HAP-1 (cell line): ENCODE measurements around the gene DRAXIN.
A peak's percentile ranks its signal among the peaks of the same experiment; 100 is the strongest.

ENCODE experiments used
- DNase-seq, 2 experiments: peaks; one replicate each; pipeline ENCODE4 v3.0.0-alpha.2; 2016 to 2020; ENCODE audit warnings: low spot score in 2 of 2
- H3K27me3 ChIP-seq: fragments of 250-450 bp; sonication (Bioruptor Pico); 2 replicates; pipeline ENCODE4 v1.5.1; 2020; ENCODE audit warnings: low read depth, mild to moderate bottlenecking, moderate library complexity
- H3K36me3 ChIP-seq: fragments of 250-450 bp; sonication (Bioruptor Pico); replicated peaks from 2 replicates; pipeline ENCODE4 v1.5.1; 2020; ENCODE audit warnings: mild to moderate bottlenecking
- H3K4me1 ChIP-seq: fragments of 250-450 bp; sonication (Bioruptor Pico); 2 replicates; pipeline ENCODE4 v1.5.1; 2020; ENCODE audit warnings: mild to moderate bottlenecking
- H3K4me3 ChIP-seq: fragments of 250-450 bp; sonication (Bioruptor Pico); 2 replicates; pipeline ENCODE4 v1.5.1; 2020; ENCODE audit warnings: mild to moderate bottlenecking, moderate library complexity
- H3K9me3 ChIP-seq: fragments of 250-450 bp; sonication (Bioruptor Pico); 2 replicates; pipeline ENCODE4 v1.5.1; 2020; ENCODE audit warnings: mild to moderate bottlenecking, moderate library complexity
- in situ Hi-C: fragments of 300-500 bp; cut with MboI; formaldehyde crosslinking; loops from 3 replicates; pipeline ENCODE4 v1.14.3; 2020; ENCODE audit warnings: low sequenced_read_pairs, inconsistent platforms, mixed read lengths

The DRAXIN gene

DNA sequence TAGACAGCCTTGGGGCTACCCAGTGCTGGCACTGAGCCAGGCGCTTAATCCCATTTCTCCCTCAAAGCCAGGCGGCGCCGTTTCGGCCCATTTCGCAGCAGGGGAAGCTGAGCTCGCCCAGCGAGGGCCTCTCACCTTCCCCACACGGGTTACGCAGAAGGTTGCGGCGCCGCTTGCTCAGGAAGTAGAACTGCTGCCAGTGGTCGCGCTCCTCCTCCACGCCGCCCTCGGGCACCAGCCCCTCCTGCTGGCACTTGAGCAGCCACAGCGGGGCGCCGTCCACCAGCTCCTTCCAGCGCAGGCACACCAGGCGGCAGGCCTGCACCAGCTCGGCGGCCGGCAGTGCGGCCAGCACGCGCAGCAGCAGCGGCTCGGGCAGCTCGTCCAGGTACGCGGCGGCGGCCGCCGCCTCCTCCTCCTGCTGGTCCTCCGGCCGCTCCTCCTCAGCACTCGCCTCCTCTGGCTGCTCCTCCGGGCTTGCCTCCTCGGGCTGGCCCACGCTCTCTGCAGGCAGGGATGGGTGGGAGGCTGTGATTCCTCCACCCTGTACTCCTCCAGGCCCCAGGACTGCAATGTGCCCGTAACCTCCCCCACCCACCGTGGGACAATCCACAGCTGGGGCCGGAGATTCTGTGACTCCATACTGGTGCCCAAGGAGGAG lies 41.0 kb upstream of the DRAXIN start:
- H3K9me3 ChIP-seq = no peaks in the 10 kb centered on the region
- H3K36me3 ChIP-seq = no peaks in the 10 kb centered on the region
- peaks cover 12% of the 10 kb centered on the region for H3K4me1 ChIP-seq
- peak overlapping the region; percentile 10 for H3K4me3 ChIP-seq
- in situ Hi-C loops = no loop called here
- DNase-seq = peak; percentile 67 to 90
- no peaks in the 10 kb centered on the region for H3K27me3 ChIP-seq

DNA sequence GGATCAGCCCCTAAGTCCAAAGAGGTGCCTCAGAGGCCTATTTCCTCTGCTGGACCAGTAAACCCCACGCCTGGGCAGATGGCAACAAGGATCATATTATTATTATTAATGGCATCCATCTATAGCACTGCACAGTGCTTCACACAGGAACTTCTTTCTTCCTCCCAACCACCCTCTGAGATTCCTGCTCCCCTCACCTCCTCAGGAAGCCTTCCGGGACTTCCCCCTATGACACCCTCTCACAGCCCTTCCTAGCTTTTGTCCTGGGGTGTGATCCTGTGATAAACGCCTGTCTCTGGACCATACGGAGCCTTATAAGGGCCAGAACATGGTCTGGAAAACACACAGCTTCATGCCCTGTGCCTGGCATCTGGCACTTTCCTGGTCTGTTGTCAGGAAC lies 40.5 kb upstream of the DRAXIN start:
- H3K27me3 ChIP-seq = no peaks in the 10 kb centered on the region
- no peak overlapping the region for H3K4me3 ChIP-seq
- no peaks in the 10 kb centered on the region; the same call in 1 of the 2 replicates for H3K36me3 ChIP-seq
- no peak for DNase-seq
- in situ Hi-C loops = no loop called here
- no peaks in the 10 kb centered on the region for H3K9me3 ChIP-seq
- peaks cover 12% of the 10 kb centered on the region for H3K4me1 ChIP-seq

DNA sequence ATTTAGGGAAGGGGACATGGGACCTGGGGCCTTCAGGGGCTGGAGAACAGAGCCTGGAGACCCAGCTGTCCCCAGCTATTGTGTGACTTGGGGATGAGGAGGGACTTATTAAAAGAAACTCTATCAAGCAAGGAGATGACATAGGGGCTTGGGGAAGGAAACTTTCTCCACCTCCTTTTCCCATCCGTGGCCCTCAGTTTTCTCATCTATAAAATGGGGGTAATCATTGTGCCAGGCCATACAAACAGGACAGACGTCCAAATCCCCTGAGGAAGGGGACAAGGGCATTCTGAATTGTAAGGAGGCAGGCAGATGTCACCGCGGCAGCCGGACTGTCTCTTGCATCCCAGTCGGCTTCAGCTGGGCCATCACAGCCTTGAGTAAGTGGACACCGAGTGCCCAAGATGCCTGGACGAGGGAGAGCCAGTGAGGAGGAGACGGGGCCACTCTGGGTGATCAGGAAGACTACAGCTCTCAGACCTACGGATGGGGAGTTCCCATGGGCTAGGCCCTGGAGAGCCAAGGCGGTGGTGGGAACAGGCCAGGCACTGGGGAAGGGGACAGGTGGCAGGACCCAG lies 39.2 kb upstream of the DRAXIN start:
- Histone ChIP-seq H3K4me3 (no peak overlapping the region), H3K27me3 (no peaks in the 10 kb centered on the region), H3K36me3 (peaks cover 8% of the 10 kb centered on the region), H3K4me1 (peaks cover 12% of the 10 kb centered on the region), H3K9me3 (no peaks in the 10 kb centered on the region)
- no peak for DNase-seq
- in situ Hi-C loops = no loop called here

DNA sequence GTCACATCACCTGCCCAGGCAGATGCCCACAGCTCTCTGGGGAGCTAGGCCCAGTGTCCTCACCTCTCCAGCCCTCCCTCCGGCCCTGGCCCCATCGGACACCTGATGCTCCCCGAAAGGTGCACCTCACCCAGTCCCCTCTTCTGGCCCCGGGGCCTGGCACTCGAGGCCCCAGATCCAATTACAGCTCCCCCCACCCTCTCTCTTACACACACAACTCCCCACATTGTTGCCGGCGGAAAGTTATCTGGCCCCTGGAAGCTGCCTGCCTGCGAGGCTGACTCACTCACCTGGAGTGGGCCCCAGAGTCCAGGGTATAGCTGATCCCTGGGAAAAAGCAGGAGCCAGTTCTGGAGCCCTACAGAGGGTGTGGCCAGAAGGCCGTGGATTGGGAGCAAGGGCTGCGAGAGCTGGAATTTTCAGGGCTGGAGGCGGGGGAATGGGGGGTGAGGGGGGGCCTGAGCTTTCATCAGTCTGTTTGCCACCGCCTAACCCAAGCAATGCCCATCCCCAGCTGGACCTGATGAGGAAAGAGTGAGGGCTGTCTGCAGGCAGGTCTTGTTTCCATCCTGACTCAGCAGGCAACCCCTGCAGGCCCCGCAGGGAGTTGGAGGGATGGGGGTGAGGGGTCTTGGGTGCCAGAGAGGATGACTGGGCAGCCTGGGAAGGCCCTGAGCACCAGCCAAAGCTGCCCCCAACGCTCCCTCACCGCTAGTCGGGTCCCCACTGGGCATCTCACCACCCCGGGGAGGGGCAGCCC lies 38.2 kb upstream of the DRAXIN start:
- in situ Hi-C loops = no loop called here

DNA sequence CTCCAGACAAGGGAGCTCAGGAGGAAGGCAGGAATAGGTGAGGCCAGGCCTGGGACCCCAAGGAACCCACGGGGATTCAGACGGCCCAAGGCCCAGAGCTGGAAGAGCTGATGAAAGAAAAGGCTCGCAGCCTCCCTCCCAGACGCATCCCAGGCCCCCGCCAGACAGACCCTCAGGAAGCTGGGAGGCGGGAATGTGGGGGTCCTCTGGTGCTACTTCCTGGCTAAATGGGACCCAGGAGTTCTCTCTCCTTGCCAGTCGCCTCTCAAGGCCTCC lies 37.7 kb upstream of the DRAXIN start:
- Histone ChIP-seq H3K36me3 (peaks cover 17% of the 10 kb centered on the region), H3K9me3 (no peaks in the 10 kb centered on the region), H3K4me3 (peak overlapping the region; percentile 55), H3K27me3 (no peaks in the 10 kb centered on the region), H3K4me1 (peaks cover 12% of the 10 kb centered on the region)
- no peak for DNase-seq
- in situ Hi-C loops = no loop called here

More for the DNA sequence above, 38.2 kb upstream of the DRAXIN start:
- Histone ChIP-seq H3K9me3 (no peaks in the 10 kb centered on the region), H3K4me1 (peaks cover 12% of the 10 kb centered on the region), H3K36me3 (peaks cover 17% of the 10 kb centered on the region), H3K4me3 (peak overlapping the region; percentile 55), H3K27me3 (no peaks in the 10 kb centered on the region)
- no peak for DNase-seq

DNA sequence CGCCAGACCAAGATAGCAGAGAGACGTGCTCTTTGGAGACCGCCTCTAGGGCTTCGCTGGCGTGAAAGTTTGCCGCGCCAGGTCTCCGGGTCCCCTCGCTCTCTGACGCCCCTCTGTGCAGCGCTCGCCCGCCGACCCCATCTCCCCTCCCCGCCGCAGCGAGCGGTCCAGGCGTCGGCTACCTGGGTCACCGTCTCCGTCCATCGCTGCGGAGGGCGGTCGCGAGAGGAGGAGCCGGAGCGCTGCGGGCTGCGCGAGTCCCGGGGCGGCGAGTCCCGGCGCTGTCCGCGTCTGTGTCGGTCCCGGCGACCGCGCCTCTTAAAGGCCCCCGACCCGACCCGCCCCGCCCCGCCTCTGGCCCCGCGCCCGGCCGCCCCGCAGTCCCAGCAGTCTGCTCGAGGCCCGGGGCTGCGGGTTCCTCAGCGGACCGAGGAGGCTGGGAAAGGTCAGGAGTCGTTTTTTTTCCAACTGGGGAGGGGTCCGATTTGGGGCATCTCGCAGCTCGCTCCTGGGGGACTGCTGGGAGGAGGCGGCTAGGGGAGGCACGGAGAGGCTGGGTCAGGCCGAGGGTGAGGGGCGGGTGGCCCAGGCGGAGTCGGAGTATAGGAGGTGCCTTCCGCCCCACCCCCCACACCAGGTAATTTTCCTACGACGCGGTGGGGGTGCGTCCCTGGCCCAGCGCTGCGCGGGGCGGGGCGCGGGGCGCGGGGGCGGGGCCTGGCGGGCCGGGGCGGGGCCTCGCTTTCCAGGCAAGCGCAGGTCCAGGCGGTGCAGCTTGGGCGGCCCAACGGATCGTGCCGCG lies 37.2 kb upstream of the DRAXIN start, which contains the start of the genes FBXO2 and FBXO44:
FBXO2 (minus strand) TSS at position 293 of the 802 bp plus-strand sequence; CDS start at position 204, 89 bp downstream.
FBXO44 (plus strand) TSS at position 741 of the 802 bp plus-strand sequence. CDS start 959 bp downstream, outside the sequence.
- no peaks in the 10 kb centered on the region for H3K27me3 ChIP-seq
- in situ Hi-C loops = no loop called here
- peak within 1 kb of the TSS; percentile 55 for H3K4me3 ChIP-seq
- no peaks in the 10 kb centered on the region for H3K9me3 ChIP-seq
- peak; percentile 36 to 85 for DNase-seq
- peaks cover 17% of the 10 kb centered on the region for H3K36me3 ChIP-seq
- H3K4me1 ChIP-seq = peaks cover 12% of the 10 kb centered on the region

DNA sequence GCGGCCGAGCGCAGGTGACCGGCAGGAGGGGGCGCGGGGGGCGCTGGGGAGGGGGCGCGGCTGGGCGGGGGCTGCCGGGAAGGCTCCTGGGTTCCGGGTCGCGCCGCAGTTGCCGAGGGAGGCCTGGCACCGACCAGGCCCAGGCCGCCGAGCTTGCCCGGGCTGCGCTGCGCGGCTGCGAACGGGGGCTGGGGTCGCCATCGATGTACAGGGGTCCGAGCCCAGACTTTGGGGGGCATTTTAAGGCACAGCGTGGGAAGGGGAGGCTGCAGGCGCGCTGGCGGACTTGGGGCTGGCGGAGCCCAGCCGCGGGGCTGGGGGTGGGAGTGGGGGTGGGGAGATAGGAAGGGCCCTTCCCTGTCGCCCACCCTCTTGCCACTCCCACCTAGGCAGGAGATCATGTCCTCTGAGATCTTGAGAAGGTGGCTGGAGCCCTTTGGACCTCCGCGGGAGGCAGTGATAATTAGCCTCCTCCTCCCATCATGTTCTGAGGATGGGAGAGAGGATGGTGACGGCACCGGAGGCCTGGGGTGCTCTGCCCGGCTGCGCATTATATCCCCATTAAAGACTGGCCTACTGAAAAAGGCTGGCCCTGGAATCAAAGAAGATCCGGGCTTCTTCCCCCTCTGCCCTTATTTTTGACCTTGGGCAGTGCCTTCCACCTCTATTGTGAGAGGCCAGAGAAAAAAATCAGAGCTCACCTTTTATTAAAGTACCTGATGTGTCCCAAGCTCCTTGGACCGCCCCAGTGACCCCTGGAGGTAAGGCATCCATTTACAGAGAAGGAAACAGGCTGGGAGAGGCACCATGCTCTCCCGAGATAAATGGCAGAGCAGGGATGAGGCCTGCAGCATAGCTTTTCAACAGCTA lies 36.3 kb upstream of the DRAXIN start:
- Histone ChIP-seq H3K9me3 (no peaks in the 10 kb centered on the region), H3K4me3 (peak overlapping the region; percentile 40), H3K36me3 (peaks cover 24% of the 10 kb centered on the region), H3K27me3 (no peaks in the 10 kb centered on the region), H3K4me1 (peaks cover 11% of the 10 kb centered on the region)
- in situ Hi-C loops = no loop called here
- DNase-seq = no peak

DNA sequence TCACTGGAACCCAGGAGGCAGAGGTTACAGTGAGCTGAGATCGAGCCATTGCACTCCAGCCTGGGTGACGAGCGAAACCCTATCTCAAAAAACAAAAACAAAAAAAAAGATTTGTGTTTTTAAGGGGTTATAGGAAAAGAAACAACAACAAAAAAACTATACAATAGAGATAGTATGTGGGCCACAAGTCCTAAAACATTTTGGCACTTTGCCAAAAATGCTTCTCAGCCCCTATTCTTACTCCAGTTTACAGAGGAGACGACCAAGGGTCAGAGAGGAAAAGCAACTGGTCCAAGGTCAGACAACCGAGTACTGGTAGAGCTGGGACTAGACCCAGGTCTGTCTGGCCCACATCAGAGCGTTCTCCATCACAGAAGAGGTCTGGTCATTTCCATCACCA lies 33.9 kb upstream of the DRAXIN start:
- Histone ChIP-seq H3K4me1 (peaks cover 6% of the 10 kb centered on the region), H3K27me3 (no peaks in the 10 kb centered on the region), H3K4me3 (no peak overlapping the region), H3K9me3 (no peaks in the 10 kb centered on the region), H3K36me3 (peaks cover 29% of the 10 kb centered on the region)
- in situ Hi-C loops = no loop called here
- no peak for DNase-seq

DNA sequence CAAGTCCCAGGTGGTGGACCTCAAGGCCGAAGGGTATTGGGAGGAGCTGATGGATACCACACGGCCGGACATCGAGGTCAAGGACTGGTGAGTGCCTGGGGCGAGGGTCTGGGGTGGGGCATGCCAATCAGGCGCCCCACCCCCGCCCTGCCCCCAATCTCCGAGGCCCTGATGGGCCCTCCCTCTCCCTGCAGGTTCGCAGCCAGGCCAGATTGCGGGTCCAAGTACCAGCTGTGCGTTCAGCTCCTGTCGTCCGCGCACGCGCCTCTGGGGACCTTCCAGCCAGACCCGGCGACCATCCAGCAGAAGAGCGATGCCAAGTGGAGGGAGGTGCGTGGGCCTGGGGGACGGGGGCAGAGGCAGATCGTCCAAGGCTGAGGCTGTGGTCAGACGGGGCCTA lies 33.0 kb upstream of the DRAXIN start:
- no peaks in the 10 kb centered on the region for H3K9me3 ChIP-seq
- DNase-seq = no peak
- in situ Hi-C loops = no loop called here
- no peak overlapping the region for H3K4me3 ChIP-seq
- no peaks in the 10 kb centered on the region for H3K27me3 ChIP-seq
- H3K4me1 ChIP-seq = peaks cover 6% of the 10 kb centered on the region
- H3K36me3 ChIP-seq = peaks cover 29% of the 10 kb centered on the region

DNA sequence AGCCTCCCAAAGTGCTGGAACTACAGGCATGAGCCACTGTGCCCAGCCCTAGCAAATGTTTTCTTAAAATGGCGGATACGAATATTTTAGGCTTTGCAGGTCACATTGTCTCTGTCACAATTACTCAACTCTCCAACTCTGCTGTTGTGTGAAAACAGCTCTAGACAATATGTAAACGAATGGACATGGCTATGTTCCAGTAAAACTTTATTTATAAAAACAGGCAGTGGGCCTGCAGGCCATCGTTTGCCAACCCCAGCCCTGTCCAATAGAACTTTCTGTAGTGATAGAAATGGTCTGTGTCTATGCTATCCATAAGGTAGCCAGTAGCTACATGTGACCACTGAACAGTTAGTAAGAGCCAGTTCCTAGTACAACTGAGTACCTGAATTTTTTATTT lies 31.8 kb upstream of the DRAXIN start:
- no peak for DNase-seq
- Histone ChIP-seq H3K36me3 (peaks cover 29% of the 10 kb centered on the region), H3K27me3 (no peaks in the 10 kb centered on the region), H3K4me3 (no peak overlapping the region), H3K9me3 (no peaks in the 10 kb centered on the region), H3K4me1 (peaks cover 6% of the 10 kb centered on the region; the same call in 1 of the 2 replicates)
- in situ Hi-C loops = loop anchor here (5.0 kb wide), 1 partner anchor 58 kb away; no protein-coding TSS in a partner anchor

DNA sequence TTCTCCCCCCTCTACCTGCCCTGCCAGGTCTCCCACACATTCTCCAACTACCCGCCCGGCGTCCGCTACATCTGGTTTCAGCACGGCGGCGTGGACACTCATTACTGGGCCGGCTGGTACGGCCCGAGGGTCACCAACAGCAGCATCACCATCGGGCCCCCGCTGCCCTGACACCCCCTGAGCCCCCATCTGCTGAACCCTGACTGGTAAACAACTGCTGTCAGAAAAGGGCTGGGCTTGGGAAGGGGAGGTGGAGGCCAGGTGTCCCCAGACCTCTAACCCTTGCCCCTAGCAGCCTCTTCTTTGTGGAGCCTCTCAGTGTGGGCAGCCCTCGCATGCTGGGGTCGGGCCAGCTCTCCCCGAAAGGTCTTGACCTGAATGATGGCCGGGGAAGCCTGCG lies 30.4 kb upstream of the DRAXIN start:
- H3K36me3 ChIP-seq = peaks cover 29% of the 10 kb centered on the region

DNA sequence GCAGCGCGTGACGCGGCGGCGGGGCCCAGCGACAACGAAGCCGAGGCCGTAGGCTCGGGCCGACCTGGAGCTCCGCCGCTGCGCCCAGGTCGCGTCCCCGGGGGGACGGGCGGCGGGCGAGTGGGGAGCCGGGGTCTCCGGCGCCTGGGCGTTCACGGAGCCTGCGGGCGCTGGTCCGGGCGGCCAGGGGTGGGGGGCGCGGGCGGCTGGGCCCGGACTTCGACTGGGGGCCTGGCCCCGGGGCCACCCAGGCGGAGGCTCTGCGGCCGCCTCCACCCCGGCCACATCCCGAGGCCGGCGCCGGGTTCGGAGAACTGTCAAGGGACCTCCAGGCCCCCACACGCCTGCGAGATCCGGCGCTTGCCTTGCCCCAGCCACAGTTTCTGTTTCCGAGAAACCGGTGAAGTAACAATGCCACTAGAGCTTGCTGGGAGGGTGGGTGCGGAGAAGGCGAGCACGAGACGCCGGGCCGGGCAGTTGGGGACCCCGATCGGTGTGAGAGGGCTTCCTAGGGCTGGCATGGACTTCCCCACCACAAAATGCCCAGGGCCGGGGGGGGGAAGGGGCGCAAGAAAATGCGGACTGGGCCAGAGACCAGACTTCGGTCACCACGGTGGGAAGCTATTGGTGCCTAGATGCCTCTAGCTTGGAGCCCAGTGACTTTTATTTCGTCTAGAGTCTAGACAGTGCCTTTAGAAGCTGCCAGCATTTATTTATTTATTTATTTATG lies 27.0 kb upstream of the DRAXIN start:
- no peaks in the 10 kb centered on the region for H3K27me3 ChIP-seq
- peaks cover 12% of the 10 kb centered on the region for H3K36me3 ChIP-seq
- peaks cover 8% of the 10 kb centered on the region; the same call in 1 of the 2 replicates for H3K4me1 ChIP-seq
- peak in 1 of 2 experiments; percentile 63 for DNase-seq
- no peaks in the 10 kb centered on the region for H3K9me3 ChIP-seq
- in situ Hi-C loops = loop anchor here (5.0 kb wide), 1 partner anchor 53 kb away; no protein-coding TSS in a partner anchor
- H3K4me3 ChIP-seq = peak overlapping the region; percentile 42

More for the DNA sequence above, 30.4 kb upstream of the DRAXIN start:
- Histone ChIP-seq H3K4me1 (peaks cover 8% of the 10 kb centered on the region; the same call in 1 of the 2 replicates), H3K27me3 (no peaks in the 10 kb centered on the region), H3K4me3 (no peak overlapping the region), H3K9me3 (no peaks in the 10 kb centered on the region)
- in situ Hi-C loops = loop anchor here (5.0 kb wide), 1 partner anchor 56 kb away; no protein-coding TSS in a partner anchor
- no peak for DNase-seq
